Dermis blood vessel endothelial cell (primary cell): Measurements from ENCODE around the gene ARID1B. TPM values are rescaled to one million over a fixed set of nuclear protein-coding genes. Genes with fewer than 3 reads are reported as not detected.

Experiments used
- DNase-seq: peaks from one replicate; pipeline ENCODE4 v3.0.0; 2010
- total RNA-seq: library from RNA; depleted of rRNA; stranded (reverse); fragments of >200 nt; gene quantifications from 2 replicates; pipeline ENCODE4 v1.2.3, GENCODE V29; 2014

The ARID1B gene
- total RNA-seq, 1 donor from 2014 or later = 37.8 TPM

GRCh38 chr6:156826290-156826955, 49.2 kb downstream of the ARID1B start:
- no peak for DNase-seq

GRCh38 chr6:156827382-156827781, 50.2 kb downstream of the ARID1B start:
- DNase-seq = no peak

- DNase-seq = peak; percentile 21
Observed at GRCh38 chr6:156828280-156828703, 51.1 kb downstream of the ARID1B start.

- DNase-seq = no peak
Observed at GRCh38 chr6:156830126-156830525, 52.9 kb downstream of the ARID1B start.

DNA sequence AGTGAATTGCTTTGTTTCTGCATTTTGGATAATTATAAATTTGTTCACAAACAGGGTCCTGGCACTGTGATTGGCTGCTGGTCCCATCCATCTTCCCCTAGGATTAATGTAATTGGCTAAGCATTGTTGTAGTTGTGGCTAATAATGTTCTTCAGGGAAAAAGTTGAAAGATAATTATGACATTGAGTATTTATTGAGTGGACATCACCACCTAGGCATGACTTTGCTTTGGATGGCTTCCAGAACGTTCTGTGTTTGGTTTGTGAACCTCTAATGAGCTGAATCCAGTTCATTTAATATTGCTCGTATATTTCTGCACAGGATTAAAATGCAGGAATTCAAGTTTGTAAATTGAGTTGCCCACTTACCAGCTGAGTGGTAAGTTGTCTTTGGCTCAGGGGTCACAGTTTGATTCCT, 55.1 kb downstream of the ARID1B start:
- peak; percentile 61 for DNase-seq

DNA sequence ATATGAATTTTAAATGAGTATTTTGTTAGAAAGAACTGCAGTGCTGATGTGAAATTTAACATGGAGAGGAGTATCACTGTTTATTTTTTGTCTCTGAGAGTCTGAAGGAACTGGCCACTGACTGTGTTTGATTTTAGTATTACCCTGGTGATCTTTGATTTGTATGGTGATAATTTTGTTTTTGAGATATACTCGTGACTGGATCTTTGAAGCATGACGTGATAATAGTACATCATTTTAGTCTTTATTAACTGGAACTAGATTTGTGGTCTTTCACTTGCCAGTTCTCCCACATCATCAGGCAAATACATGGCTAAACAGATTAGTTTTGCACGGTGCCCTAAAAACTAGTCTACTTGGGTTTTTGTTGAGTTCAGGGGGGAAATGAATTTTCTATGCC, 55.5 kb downstream of the ARID1B start:
- no peak for DNase-seq

GRCh38 chr6:156833755-156834154, 56.6 kb downstream of the ARID1B start:
- DNase-seq = no peak

GRCh38 chr6:156839129-156839528, 62.0 kb downstream of the ARID1B start:
- DNase-seq = no peak

DNA sequence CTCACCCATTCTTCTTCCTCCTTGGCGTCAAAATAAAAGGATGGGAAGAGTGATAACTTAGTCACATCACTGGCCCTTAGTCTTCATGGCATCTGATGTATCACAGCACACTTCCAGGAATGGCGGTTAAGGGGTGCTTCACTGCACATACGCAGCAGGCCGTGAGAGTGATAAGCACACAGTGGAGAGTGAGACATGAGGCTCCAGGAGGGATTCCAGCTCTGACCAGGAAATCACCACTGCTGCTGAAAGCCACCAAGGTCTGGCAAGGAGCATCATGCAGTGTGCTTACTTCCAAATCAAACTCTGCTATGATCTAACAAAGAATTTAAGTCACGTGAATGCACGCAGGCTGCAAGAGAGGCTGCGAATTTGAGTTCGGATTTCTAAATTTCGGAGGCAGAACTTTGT, 62.4 kb downstream of the ARID1B start:
- no peak for DNase-seq

- no peak for DNase-seq
Observed at GRCh38 chr6:156840136-156840535, 63.0 kb downstream of the ARID1B start.

DNA sequence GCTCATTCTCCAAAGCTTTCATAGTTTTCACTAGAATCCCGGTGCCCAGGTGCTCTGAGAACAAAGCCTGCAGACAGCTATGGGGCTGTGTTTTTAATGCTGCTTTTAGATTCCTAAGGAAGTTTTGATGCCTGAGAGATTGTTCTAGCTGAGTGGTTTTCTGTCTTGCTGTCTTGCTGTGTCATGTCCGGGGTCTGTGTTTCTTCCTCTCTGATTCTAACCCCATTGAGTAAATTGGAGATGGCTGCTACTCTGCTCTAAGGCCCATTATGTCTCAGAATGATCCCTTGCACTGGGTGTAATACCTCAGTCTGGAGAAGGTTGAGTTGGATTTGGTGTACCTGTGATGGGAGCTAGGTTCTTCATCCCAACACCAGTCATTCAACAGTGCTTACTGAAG, 63.4 kb downstream of the ARID1B start:
- no peak for DNase-seq

- no peak for DNase-seq
Observed at GRCh38 chr6:156841508-156841907, 64.3 kb downstream of the ARID1B start.

- peak; percentile 58 for DNase-seq
Observed at GRCh38 chr6:156842598-156843250, 65.5 kb downstream of the ARID1B start.

DNA sequence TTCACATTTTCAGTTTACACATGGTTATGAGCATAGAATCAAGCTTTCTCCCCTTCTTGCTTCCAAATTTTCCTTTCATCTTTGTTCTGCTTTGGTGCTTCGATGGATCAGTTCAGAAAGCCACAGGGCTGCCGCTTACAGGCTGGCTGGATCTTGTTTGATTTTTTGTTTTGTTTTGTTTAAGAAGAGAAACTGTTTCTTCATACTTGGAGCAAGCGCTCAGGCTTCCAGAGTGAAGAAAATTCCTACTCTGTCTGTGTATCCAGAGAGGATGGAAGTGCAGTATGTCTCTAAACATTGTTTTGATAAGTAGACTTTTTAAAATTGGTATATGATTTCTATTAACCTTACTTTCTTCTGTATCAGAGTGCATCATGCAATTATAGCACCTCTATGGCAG, 66.9 kb downstream of the ARID1B start:
- DNase-seq = no peak

- DNase-seq = no peak
Observed at GRCh38 chr6:156845454-156846155, 68.4 kb downstream of the ARID1B start.

DNA sequence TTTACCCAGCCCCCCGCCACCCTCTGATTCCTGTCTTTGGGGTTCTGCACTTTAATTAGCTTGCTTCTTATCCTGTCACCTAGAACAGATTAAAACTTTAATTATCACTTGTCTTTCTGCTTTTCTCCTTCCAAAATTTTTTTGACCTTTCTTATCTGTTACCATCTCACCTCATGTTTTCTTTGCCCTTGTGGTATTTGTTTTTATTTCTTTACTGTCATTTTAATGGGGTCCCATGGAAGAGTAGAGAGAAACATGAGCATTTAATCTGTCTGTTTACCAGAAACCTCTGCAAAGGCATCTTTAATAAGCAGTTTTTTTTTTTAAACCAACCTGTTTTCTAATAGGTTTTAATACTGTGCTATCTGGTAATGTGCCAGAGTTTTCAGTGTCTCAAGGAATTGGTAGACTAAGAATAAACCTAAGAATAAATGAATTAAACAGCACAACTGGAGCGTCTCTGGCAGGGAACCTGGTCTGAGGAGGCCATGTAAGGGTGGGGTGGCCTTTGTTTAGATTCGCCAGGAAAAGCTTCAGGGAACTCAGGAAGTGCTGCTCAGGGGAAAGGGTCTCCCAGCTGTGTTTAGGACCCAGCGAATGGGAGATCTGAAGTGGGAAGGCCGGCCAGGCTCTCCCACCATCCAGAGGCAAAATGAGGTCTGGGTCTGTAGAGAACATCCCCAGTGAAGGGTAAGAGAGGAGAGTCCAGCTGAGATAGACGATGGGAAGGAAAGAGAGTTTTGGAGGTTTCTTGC, 69.8 kb downstream of the ARID1B start:
- peak; percentile 33 for DNase-seq

DNA sequence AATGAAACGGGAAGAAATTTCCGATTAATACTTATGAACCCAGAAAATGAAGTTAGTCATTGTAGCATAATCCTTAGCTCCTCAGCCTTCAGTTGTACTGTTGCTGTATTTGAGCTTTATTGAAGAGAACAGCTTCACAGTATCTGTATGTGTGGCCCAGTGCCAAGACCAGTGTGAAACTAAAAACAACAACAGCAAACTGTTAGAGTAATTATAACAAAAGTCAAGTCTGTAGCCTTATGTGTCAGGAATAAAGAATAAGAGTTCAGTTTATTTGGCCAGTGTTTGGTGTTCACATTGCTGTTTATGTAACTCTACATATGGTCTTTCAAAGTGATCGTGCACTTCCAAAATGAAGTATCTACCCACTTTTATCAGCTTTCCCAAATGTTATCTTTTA, 70.9 kb downstream of the ARID1B start:
- DNase-seq = peak; percentile 43

GRCh38 chr6:156848533-156848932, 71.4 kb downstream of the ARID1B start:
- DNase-seq = peak; percentile 67

DNA sequence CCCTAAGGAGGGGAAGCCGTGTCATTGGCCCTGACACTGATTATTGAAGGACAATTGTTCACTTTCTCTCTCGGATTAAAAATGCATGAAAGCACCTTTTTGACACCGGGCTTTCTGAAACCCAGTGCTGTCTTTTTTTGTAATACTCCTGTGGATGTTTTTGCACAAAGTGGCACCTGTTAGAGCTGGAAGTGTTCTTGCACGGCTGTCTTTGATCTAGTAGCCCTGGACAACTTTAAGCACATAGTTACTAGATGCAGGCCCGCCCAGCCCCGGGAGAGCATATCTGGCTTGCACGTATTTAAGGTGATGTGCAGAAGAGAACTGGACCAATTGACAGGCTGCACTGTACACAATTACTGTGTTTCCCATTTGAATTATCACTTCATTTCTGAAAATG, 72.6 kb downstream of the ARID1B start:
- DNase-seq = no peak

GRCh38 chr6:156850353-156850752, 73.2 kb downstream of the ARID1B start:
- DNase-seq = no peak

- DNase-seq = no peak
Observed at GRCh38 chr6:156851454-156851921, 74.3 kb downstream of the ARID1B start.

DNA sequence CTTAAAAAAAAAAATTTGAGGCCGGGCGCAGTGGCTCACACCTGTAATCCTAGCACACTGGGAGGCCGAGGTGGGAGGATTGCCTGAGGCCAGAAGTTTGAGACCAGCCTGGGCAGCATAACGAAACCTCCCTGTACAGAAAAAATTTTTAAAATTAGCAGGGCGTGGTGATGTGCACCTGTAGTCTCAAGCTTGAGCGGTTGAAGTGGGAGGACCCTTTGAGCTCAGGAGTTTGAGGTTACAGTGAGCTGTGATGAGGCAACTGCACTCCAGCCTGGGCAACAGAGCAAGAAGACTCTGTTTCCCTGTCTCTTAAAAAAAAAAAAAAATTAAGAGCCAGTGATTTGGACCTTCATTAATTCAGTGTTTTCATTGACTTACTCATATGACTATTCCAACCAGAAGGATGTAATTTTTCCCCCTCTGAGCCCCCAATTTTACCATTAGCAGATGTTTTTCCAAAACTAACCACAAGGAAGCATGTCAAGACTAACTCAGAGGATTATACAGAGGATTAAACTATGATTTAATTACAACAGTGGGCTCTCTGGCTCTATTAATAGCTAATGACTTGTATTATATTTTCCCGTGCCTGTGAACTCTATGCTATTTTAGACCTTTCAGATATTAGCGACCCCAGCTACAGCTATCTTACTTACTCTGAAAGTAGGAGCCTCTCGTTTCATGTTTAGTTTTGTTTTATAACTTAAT, 75.1 kb downstream of the ARID1B start:
- no peak for DNase-seq
